ENCODE data around the gene PRPF19.
A peak's percentile ranks its signal among the peaks of the same experiment; 100 is the strongest.

PRPF19 gene

GRCh38 chr11:60905047-60905446 lies 1.3 kb downstream of the PRPF19 start:
- DNase-seq: no peak

DNA sequence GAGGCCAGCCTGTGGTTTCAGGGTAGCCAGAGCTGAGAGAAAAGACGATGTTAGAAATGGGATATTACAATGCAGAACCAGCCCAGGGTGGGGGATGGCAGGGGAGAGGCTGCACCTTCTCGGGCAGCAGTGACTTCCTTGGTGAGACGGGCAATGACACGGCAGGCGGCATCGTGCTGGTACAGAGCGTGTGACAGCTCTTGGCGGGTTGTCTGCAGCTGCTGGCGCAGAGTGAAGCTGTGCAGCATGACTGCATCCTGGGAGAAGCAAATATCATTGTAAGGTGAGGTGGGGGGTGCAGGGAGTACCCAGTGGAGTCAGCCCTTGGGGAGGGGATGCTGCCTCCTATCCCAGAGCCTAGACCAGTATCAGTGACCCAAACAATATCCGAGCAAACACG lies 3.8 kb downstream of the PRPF19 start:
- DNase-seq: no peak

DNA sequence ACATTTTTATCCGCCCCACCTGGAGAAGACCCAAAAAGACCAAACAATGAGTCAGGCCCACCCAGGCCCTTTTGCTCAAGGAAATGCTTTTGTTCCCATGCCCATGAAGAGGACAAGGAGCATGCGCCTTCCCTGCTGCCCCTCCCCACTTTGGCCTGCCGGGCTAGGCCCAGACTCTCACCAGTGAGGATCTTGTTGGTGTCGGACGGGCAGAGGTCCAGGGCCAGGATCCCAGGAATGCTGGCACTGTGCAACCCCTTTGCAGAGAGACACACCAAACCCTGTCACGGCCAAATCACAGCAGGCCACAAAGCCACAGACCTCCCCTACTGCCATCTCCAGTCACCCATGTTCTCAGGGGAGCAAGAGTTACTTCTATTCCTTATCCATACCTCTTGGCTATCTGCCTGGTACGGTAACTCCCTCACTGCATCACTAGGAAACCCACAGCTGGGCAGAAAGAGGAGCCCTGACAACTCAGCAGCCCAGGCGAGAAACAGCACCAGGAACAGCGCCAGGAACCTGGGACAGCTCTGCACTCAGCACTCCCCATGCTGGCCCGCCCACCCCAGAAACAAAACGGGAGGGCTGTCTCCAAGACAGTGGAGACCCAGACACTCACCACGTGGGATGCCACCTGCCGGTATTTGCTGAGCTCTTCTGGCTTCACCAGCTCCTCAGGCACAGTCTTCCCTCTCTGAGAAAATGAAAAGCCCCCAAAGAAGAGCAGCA lies 5.5 kb downstream of the PRPF19 start:
- no peak for DNase-seq

DNA sequence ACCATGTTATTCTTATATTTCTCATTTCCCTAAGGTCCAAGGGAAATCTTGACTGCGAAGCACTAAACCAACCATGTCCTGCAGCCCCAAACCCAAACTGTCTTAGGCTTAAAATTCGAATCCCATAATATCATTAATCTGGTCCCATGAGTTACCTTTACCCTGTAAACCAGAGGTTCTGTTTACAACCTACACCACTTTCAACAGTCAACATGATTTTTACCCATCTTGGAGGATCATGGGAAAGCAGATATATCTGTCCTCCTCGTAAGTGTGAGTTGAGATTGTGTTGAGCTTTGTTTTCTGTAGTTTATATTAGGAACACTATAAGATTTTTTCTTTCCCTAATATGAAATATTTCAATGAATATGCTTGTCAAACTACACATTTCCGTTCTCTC lies 6.4 kb downstream of the PRPF19 start:
- DNase-seq: no peak

- DNase-seq: peak; percentile 64
These were observed 7.1 kb downstream of the PRPF19 start for GRCh38 chr11:60899046-60899936.

GRCh38 chr11:60897496-60897895 lies 8.9 kb downstream of the PRPF19 start:
- no peak for DNase-seq

- DNase-seq: no peak
These were observed 10.7 kb downstream of the PRPF19 start for GRCh38 chr11:60895687-60896086.

GRCh38 chr11:60891103-60891741 lies 15.2 kb downstream of the PRPF19 start:
- DNase-seq: no peak

GRCh38 chr11:60890696-60891095 lies 15.7 kb downstream of the PRPF19 start:
- DNase-seq: no peak

DNA sequence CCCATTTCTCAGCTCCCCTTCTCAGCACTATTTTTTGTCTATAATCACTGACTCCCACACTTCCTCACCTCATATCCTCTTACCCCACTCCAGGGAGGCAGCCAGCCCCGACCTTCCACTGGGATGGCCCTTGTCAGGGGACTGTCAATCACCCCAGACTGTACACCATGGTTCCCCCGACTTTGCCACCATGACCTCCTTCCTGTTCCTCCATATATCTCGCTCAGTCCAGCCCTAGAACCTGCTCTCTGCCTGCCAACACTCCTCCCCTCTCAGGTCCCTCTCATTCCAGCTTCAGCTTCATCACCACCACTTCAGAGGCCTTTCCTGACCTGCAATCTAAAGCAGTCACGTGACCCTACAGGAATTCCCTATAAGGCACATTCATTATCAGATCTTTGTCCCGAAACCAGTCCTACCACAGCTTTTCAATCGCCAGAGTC lies 16.5 kb downstream of the PRPF19 start:
- DNase-seq: no peak

DNA sequence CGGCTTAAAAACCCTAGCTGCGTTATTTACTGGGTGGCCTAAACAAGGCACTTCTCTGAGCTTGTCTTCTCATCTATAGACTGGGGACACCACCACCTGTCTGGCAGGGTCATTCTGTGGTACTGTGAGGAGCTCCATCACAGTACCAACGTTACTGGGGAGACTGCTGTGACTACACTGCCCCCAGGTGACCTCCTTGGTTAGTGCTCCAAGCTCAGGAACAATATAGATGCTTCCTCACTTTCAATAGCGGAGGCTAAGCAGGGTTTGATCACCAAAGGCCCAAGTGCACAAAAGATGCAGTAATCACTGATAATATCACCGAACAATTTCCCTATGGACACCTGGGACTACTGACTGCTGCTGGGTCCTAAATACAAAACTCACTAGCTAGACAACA lies 18.8 kb downstream of the PRPF19 start:
- DNase-seq: peak; percentile 51

DNA sequence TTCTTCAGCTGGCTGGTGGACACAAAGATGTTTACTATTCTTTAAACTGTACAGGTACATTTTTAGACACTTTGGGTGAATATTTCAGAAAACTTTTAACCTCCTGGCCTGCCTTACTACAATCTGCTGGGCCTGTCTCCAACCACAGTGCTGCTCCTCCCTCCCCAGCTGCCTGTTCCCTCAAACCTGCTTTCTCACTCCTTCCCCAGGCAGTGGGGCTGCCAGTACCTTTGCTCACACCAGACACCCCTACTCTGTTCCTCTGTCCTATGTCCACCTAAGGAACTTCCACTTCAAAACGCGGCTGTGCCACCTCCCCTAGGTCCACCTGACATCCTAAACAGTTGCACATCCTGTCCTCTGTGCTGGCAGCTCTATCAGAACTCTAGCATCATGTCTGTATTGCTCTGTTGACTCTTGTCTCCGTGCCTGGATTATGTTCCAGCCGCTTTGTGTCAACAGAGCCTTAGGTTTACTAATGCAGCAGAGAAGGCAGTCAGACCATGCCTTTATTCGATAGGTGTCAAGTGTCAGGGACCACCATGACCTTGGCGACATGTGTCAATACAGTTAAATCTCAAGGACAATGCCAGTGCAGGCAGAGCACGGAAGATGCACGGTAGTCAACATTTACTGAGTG lies 25.6 kb downstream of the PRPF19 start:
- no peak for DNase-seq

DNA sequence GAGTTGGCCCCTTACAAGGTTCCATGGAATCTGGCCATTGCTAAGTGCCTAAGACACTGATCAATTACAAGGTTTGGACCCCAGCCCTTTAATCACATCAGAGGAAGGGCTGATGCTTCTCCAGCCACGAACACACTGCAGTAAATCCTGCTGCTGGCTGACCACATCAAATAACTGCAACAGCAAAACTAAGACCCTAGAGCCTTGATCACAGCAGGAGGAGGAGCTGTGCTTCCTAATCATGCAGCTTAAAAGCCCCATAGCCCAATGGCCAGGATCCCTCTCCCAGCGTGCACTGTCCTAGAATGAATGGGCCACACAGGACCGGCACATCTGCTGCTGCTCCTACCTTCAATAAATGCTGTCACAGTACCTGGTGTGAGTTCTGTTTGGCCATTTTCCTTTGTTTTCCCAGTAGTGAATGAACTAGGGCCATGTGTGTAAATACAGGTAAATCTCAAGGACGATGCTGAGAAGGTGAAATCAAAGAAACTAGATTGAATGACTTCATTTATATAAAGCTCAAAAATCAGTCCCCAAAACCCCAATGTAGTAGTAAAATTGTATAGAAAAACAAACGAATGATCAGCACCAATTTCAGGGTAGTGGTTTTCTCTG lies 26.3 kb downstream of the PRPF19 start:
- DNase-seq: no peak

DNA sequence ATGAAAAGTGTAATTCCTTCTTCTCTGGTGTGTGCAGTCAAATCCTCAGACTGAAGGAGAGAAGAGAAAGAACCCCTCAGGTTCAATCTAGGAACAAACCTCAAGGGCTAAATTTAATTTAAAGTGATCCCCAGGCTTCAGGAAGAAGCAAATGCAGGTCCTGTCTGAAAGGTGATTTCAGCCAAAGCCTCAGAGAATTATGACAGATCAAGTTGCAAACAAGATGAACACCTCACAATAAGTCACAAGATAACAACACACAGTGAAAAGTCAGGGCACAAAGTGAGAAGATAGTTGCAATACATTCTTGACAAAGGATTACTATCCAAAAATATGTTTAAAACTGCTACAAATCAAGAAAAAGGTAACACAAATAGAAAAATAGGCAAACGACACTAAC lies 27.3 kb downstream of the PRPF19 start:
- DNase-seq: no peak

DNA sequence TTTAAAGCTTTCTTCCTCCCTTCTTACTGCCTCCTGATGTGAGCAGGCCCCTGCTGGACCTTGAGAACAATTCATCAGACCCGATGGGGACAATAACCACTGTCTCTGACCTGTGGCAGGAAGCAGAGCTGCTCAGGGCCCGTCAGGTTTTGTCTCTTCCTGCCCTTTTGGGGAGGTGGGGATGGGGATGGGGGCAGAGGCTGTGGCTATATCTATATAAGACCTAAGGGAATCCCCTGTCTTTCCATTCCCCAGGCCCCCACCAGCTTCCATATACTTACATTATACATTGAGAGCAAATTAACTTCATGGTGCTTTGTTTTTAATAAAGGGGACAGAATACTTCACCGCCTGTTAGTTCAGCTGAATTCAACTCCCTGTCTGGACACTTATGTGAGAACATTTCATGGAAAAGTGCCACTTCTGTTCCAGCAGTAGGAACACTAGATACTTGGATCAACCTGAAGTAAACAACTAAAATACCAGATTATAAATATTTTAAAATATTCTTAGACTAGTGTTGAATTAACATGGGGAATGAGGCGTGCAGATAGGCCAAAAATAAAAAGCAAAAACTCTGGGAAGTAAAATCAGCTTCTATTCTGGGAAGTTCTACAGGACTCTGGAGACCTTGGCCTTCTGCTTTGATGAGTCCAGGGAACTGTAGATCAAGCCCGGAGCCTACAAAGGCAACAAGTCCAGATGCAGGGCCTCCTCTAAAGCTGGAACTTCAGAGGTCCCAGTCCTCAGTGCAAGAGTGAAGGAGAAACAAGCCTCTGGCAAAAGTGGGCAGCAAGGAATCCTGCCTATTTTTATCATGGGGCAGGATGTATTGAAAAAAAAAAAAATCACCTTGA lies 27.9 kb downstream of the PRPF19 start:
- DNase-seq: no peak

DNA sequence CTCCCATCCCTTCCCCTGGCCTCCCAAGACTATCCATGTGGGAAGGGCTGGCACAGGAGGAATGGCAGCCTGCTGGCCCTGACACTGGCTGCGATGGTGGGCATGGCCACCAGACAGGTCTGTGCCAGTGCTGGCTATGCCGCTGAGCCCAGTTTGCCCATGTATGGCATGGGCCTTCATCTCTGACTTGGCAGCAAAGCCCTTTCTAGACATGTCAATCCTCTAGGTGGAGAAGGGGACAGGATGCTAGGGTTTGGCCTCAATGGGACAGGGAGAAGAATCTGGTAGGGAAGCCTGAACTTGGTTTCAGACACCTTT lies 30.3 kb downstream of the PRPF19 start:
- DNase-seq: no peak

DNA sequence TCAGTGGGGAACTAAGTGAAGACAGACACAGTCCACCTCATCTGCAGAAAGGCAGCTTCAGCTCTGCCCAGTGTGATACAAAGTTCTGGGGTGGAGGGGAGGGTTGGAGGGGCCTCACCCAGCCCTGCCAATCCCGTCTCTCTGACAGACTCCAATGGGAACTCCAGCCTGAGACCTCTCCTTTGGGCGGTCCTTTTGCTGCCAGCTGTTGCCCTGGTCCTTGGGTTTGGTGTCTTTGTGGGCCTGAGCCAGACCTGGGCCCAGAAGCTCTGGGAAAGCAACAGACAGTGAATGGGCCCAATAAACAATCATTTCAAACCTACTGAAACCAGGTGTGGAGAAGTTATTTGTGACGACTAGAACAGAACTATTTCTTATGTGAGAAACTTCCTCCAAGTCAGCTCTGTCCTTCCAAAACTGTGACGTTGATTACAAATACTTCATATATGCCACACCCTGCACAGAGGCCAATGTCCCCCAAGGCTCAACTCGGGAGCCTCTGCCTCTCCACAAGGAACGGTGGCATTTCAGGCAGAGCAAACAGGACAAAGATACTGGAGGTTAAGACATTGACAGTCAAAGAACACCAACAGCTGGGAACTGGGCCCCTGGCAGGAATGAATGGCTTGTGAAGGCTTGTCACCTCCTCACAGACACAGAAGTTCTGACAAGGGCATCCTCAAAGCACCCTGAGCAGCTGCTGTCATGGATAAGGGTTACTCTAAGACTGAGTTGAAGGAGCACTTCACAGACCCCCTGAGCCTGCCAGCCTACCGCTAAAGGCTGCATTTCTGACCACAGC lies 30.8 kb downstream of the PRPF19 start:
- no peak for DNase-seq

DNA sequence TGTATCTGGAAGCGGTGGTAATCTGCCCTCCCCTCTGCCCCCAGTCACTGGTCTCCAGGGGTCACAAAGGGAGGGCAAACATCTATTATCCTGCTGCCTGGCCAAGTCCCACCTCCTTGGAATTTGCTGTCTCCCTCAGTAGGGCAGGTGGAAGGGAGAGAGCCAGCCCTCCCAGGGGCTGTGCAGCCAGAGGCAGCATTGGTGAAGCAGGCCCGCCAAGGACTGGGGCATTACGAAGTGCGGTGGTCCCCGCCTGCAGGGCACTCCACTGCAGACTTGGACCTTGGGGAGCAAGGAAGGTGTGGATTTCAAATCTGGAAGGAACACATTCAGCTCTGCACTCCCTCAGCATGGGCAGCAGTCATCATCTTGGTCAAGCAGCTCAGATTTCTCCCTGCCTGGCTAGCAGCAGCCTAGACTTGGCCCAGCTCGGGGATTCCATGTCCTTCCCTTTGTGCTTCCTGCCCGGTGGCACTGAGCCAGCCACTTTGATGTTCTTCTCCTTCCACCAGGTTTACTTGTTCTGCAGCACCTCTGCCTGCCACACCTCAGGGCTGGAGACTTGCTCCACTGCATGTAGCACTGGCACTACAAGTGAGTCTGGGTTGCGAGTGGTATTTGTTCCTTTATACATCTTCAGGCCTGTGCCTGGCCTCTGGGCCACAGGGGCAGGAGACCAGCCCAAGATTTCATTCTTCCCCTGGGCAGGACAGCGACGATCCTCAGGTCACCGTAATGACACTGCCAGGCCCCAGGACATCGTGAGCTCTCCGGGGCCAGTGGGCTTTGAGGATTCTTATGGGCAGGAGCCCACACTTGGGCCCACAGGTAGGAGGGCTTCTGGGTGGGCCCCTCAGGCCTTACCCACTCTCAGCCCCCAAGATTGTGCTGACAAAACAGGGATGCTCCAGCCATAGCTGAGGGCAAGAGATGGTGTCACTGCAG lies 31.7 kb downstream of the PRPF19 start:
- no peak for DNase-seq

DNA sequence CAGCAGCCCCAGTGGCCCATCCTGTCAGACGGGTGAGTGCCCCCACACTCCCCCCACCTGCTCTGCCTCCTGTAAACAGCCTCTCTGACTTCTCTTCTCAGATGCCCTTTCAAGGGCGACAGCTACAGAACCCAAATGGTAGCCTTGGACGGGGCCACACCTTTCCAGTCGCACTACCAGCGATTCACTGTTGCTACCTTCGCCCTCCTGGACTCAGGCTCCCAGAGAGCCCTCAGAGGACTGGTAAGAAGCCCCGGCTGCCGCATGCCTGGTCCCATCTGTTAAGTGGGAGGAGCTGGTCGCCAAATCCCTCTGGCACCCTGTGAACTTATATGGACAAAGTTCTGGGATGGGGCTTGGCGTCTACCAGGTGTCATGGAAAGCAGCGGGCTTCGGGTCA lies 32.9 kb downstream of the PRPF19 start:
- no peak for DNase-seq

All from fibroblast of skin of scalp (primary cell).